Retinal pigment epithelial cell (primary cell): ENCODE data around the gene FOXL2NB.

Experiments used
- DNase-seq: peaks from one replicate; pipeline ENCODE4 v3.0.0-alpha.2; 2010; ENCODE audit warnings: low read depth
- H3K4me3 ChIP-seq: 2 replicates; pipeline ENCODE4 v1.5.1; 2011; ENCODE audit warnings: mild to moderate bottlenecking, low read length, control low read depth, moderate library complexity
- TF ChIP-seq, protein P1 (sequence below): conservative IDR thresholded peaks from 2 replicates; pipeline ENCODE4 v1.5.1; 2011; ENCODE audit warnings: low read depth, low read length, control low read depth, inconsistent platforms

Gene FOXL2NB

GRCh38 chr3:138947495-138948121 is 591 bp downstream of the FOXL2NB start:
- TF ChIP-seq, protein P1, sequence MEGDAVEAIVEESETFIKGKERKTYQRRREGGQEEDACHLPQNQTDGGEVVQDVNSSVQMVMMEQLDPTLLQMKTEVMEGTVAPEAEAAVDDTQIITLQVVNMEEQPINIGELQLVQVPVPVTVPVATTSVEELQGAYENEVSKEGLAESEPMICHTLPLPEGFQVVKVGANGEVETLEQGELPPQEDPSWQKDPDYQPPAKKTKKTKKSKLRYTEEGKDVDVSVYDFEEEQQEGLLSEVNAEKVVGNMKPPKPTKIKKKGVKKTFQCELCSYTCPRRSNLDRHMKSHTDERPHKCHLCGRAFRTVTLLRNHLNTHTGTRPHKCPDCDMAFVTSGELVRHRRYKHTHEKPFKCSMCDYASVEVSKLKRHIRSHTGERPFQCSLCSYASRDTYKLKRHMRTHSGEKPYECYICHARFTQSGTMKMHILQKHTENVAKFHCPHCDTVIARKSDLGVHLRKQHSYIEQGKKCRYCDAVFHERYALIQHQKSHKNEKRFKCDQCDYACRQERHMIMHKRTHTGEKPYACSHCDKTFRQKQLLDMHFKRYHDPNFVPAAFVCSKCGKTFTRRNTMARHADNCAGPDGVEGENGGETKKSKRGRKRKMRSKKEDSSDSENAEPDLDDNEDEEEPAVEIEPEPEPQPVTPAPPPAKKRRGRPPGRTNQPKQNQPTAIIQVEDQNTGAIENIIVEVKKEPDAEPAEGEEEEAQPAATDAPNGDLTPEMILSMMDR = no peak
- no peak for DNase-seq
- no peak overlapping the region for H3K4me3 ChIP-seq

DNA sequence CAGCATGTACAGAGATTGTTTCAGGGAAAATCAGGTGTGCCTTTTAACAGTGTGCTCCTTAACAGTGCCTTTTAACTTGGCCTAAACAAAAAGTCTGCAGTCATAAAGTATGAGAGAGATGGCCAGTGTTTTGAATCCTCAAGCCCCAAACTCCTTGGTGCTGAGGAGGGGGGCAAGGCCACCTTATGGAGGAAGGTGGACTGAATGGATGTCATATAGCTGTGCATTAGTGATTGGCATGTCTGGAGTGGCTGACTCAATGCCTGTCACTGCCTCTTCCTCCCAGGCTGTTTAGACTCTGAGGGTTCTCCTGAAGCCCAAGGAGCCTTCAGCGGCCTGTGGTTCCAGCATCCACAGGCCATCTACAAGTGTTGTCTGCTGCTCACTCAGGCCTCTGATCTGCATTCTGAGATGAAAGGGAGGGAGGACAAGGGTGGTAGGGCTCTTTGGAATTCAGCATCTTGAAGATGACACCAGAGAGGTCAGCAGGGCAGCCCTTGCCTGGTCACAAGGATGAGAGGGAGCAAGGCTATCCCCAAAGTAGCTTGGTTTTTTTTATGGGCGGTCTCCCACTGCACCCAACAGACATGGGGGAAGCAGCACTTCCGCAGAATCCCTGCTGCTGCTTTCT is 1.5 kb downstream of the FOXL2NB start:
- DNase-seq = no peak
- TF ChIP-seq, protein P1 = no peak
- H3K4me3 ChIP-seq = no peak overlapping the region

GRCh38 chr3:138949002-138949418 is 2.0 kb downstream of the FOXL2NB start:
- no peak overlapping the region for H3K4me3 ChIP-seq
- TF ChIP-seq, protein P1 = no peak
- DNase-seq = no peak

DNA sequence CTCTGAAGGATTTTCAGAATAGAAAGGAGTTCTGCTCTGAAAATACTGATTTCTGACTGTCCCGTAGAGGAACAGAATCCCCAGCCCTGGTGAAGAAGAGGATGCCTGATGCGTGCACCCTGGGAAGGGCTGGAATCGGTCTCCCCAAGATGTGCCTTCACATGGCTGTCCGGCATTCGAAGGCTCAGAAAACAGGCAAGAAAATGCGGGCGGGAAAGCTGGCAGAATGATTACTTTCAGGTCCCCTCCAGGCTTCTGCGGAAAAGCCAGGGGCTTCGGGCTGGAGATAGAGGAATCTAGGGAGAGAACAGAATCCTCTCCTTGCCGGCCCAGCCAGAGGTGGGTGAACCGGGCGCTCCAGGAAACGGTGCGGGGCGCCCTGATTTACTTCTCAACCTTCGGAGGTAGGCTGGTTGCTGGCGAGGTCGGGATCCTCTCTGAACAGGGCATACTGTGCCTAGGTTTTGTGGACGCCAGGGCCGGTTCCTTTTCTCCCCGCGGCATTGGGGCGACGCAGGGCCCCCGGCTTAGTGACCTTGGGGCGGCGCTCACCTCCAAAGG is 2.5 kb downstream of the FOXL2NB start:
- peak overlapping the region; percentile 11 for H3K4me3 ChIP-seq
- TF ChIP-seq, protein P1 = no peak

DNA sequence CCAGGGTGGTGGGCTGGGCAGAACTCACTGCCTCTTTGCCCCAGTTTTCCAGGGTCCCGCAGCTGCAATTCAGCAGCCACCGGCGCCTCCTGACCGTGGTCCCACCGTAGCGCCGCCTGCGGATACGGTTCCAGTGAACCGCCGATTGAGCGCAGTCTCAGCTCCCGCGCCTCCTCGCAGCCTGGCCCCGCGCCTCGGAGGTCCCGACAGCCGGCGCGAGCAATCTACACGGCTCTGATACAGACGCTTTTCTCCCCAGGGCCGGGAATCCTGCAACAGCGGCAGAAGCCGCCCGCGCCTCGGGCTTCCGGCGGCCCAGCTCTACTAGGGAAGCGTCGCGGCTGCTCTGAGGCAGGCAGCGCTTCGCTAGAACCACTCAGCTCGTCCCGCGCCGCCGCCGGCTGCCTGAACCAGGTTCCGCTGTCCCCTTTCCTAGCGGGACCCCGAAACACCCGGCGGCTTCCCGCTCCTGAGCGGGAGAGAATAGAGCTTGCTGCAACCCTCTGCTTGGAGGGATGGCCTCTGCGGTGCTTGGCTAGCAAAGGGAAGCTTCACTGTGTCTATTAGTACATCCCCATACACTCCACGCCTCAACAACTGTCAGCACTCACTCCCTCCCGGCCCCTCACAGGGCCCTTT is 3.1 kb downstream of the FOXL2NB start:
- DNase-seq = no peak
- H3K4me3 ChIP-seq = peak overlapping the region; percentile 11
- TF ChIP-seq, protein P1 = no peak

More for the DNA sequence above, 2.5 kb downstream of the FOXL2NB start:
- no peak for DNase-seq

GRCh38 chr3:138950701-138951100 is 3.7 kb downstream of the FOXL2NB start:
- no peak overlapping the region for H3K4me3 ChIP-seq
- no peak for DNase-seq
- TF ChIP-seq, protein P1 = no peak
